ENCODE measurements around the gene KANSL1.

GRCh38 chr17:45995627-45996270 lies 197.5 kb downstream of the KANSL1 start:
- TF ChIP-seq POLR2AphosphoS5 (IDR thresholded peaks at IDR 0.05; ENCODE audit: low read depth, low read length) (no peak), SIN3A (IDR thresholded peaks at IDR 0.05; ENCODE audit: borderline replicate concordance, insufficient read depth, low read length) (no peak), REST (IDR thresholded peaks at IDR 0.05; ENCODE audit: insufficient read depth in 1 of 2, low read depth in 2 of 2, low read length in 2 of 2) (no peak)
